Measurements from ENCODE around the gene GPR157.
"Not testable (repeated sequence)": the region's sequence is repeated elsewhere in the genome, so short reads cannot be mapped to it uniquely, and the experiment has no call there.

GPR157 gene

GRCh38 chr1:9099555-9099954 lies 29.3 kb downstream of the GPR157 start:
- no peak overlapping the region for H2AFZ ChIP-seq (ENCODE audit: low read length)
- no peak overlapping the region for H3K4me2 ChIP-seq (ENCODE audit: low read depth, low read length, poor library complexity, severe bottlenecking)
- H3K9ac ChIP-seq (ENCODE audit: low read depth, low read length, poor library complexity, severe bottlenecking): no peak overlapping the region
- H4K20me1 ChIP-seq (ENCODE audit: insufficient read depth, low read length, poor library complexity, severe bottlenecking): no peaks in the 10 kb centered on the region
- no peaks in the 10 kb centered on the region for H3F3A ChIP-seq (ENCODE audit: low read depth)
- TF ChIP-seq CTCF (conservative IDR thresholded peaks at IDR 0.05; ENCODE audit: low read length) (no peak; the same call in 1 of the 2 replicates), EZH2phosphoT487 (IDR thresholded peaks at IDR 0.05; ENCODE audit: borderline replicate concordance) (no peak)
- H3K9me2 ChIP-seq (replicated peaks; ENCODE audit: low read depth, low read length): no peaks in the 10 kb centered on the region
- H3K4me3 ChIP-seq (ENCODE audit: low read length, poor library complexity, severe bottlenecking): no peak overlapping the region
- no peaks in the 10 kb centered on the region for H3K36me3 ChIP-seq (ENCODE audit: insufficient read depth, low read length)
- H3K79me2 ChIP-seq (ENCODE audit: insufficient read depth, low read length): no peaks in the 10 kb centered on the region
- H3K27me3 ChIP-seq (ENCODE audit: insufficient read depth, low read length, poor library complexity, severe bottlenecking): no peaks in the 10 kb centered on the region
- H3K4me1 ChIP-seq (ENCODE audit: insufficient read depth, low read length, poor library complexity, severe bottlenecking): no peaks in the 10 kb centered on the region
- H3K9me3 ChIP-seq (ENCODE audit: insufficient read depth, low read depth, low read length): no peaks in the 10 kb centered on the region

- Histone ChIP-seq H3K4me3 (ENCODE audit: low read length, poor library complexity, severe bottlenecking) (no peak overlapping the region), H3K4me1 (ENCODE audit: insufficient read depth, low read length, poor library complexity, severe bottlenecking) (no peaks in the 10 kb centered on the region)
These were observed 30.8 kb downstream of the GPR157 start for GRCh38 chr1:9097947-9098705.

GRCh38 chr1:9095818-9096217 lies 33.1 kb downstream of the GPR157 start:
- H3K4me1 ChIP-seq (ENCODE audit: insufficient read depth, low read length, poor library complexity, severe bottlenecking): no peaks in the 10 kb centered on the region
- H3K9me2 ChIP-seq (replicated peaks; ENCODE audit: low read depth, low read length): no peaks in the 10 kb centered on the region
- H3K9ac ChIP-seq (ENCODE audit: low read depth, low read length, poor library complexity, severe bottlenecking): no peak overlapping the region
- H3K27me3 ChIP-seq (ENCODE audit: insufficient read depth, low read length, poor library complexity, severe bottlenecking): no peaks in the 10 kb centered on the region
- no peaks in the 10 kb centered on the region for H4K20me1 ChIP-seq (ENCODE audit: insufficient read depth, low read length, poor library complexity, severe bottlenecking)
- no peaks in the 10 kb centered on the region for H3F3A ChIP-seq (ENCODE audit: low read depth)
- no peak overlapping the region for H3K4me2 ChIP-seq (ENCODE audit: low read depth, low read length, poor library complexity, severe bottlenecking)
- TF ChIP-seq CTCF (conservative IDR thresholded peaks at IDR 0.05; ENCODE audit: low read length) (no peak), EZH2phosphoT487 (IDR thresholded peaks at IDR 0.05; ENCODE audit: borderline replicate concordance) (no peak)
- H3K4me3 ChIP-seq (ENCODE audit: low read length, poor library complexity, severe bottlenecking): no peak overlapping the region
- no peaks in the 10 kb centered on the region for H3K9me3 ChIP-seq (ENCODE audit: insufficient read depth, low read depth, low read length)
- no peaks in the 10 kb centered on the region for H3K36me3 ChIP-seq (ENCODE audit: insufficient read depth, low read length)
- no peaks in the 10 kb centered on the region for H3K79me2 ChIP-seq (ENCODE audit: insufficient read depth, low read length)
- H2AFZ ChIP-seq (ENCODE audit: low read length): no peak overlapping the region

More at GRCh38 chr1:9097947-9098705, 30.8 kb downstream of the GPR157 start:
- H3K4me2 ChIP-seq (ENCODE audit: low read depth, low read length, poor library complexity, severe bottlenecking): no peak overlapping the region
- H3K9me2 ChIP-seq (replicated peaks; ENCODE audit: low read depth, low read length): no peaks in the 10 kb centered on the region
- no peak overlapping the region for H2AFZ ChIP-seq (ENCODE audit: low read length)
- H3K79me2 ChIP-seq (ENCODE audit: insufficient read depth, low read length): no peaks in the 10 kb centered on the region
- H3K9me3 ChIP-seq (ENCODE audit: insufficient read depth, low read depth, low read length): no peaks in the 10 kb centered on the region
- TF ChIP-seq CTCF (conservative IDR thresholded peaks at IDR 0.05; ENCODE audit: low read length): no peak
- TF ChIP-seq EZH2phosphoT487 (IDR thresholded peaks at IDR 0.05; ENCODE audit: borderline replicate concordance): no peak
- no peaks in the 10 kb centered on the region for H3K36me3 ChIP-seq (ENCODE audit: insufficient read depth, low read length)
- H3K27me3 ChIP-seq (ENCODE audit: insufficient read depth, low read length, poor library complexity, severe bottlenecking): no peaks in the 10 kb centered on the region
- H3K9ac ChIP-seq (ENCODE audit: low read depth, low read length, poor library complexity, severe bottlenecking): no peak overlapping the region
- H4K20me1 ChIP-seq (ENCODE audit: insufficient read depth, low read length, poor library complexity, severe bottlenecking): no peaks in the 10 kb centered on the region
- H3F3A ChIP-seq (ENCODE audit: low read depth): no peaks in the 10 kb centered on the region

DNA sequence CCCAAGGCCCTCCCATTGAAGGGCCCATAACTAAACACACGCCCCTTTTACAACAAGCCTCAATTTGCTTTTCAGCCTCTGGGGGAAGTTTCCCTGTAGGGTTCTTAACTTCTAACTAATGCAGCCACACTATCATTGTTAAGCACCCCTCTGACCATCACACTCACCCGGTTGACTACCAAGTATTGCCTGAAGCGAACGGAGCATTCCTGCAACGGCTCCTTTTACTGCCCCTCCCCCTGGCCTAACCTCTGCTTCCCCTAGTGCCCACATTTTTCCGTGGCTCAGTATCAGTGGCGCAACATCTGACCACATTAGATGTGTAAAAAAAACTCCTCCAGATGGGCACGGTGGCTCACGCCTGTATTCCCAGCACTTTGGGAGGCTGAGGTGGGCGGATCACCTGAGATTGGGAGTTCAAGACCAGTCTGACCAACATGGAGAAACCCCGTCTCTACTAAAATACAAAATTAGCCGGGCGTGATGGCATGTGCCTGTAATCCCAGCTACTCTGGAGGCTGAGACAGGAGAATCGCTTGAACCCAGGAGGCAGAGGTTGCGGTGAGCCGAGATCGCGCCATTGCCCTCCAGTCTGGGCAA lies 34.8 kb downstream of the GPR157 start:
- not testable (repeated sequence) for H3K79me2 ChIP-seq (ENCODE audit: insufficient read depth, low read length); H2AFZ ChIP-seq (ENCODE audit: low read length); H3F3A ChIP-seq (ENCODE audit: low read depth); H4K20me1 ChIP-seq (ENCODE audit: insufficient read depth, low read length, poor library complexity, severe bottlenecking); H3K9ac ChIP-seq (ENCODE audit: low read depth, low read length, poor library complexity, severe bottlenecking); H3K4me3 ChIP-seq (ENCODE audit: low read length, poor library complexity, severe bottlenecking); H3K36me3 ChIP-seq (ENCODE audit: insufficient read depth, low read length); H3K9me3 ChIP-seq (ENCODE audit: insufficient read depth, low read depth, low read length); H3K27me3 ChIP-seq (ENCODE audit: insufficient read depth, low read length, poor library complexity, severe bottlenecking); H3K9me2 ChIP-seq (replicated peaks; ENCODE audit: low read depth, low read length); H3K4me2 ChIP-seq (ENCODE audit: low read depth, low read length, poor library complexity, severe bottlenecking); H3K4me1 ChIP-seq (ENCODE audit: insufficient read depth, low read length, poor library complexity, severe bottlenecking)

Measured in Loucy (cell line).